PC-9 (cell line): ENCODE data around the gene PPP1R9B. TPM values are rescaled to one million over a fixed set of nuclear protein-coding genes. Genes with fewer than 3 reads are reported as not detected.

Experiments
- BruUV-seq: library from RNA; stranded (reverse); fragments of 400-500 nt; replicated peaks from 2 replicates; lab custom pipeline; 2021; lab: Mats Ljungman, UMichigan
- CTCF ChIA-PET: fragments of 300-600 bp; sonication (Branson Sonifier 250); formaldehyde crosslinking; loops from one replicate; lab custom pipeline; 2022; ENCODE audit warnings: antibody characterized with exemption; lab: Charles Lee
- POLR2A ChIA-PET: fragments of 300-600 bp; sonication (Branson Sonifier 250); formaldehyde crosslinking; loops from one replicate; lab custom pipeline; 2022; ENCODE audit warnings: antibody characterized with exemption; ENCODE audit not compliant: unreplicated experiment; lab: Charles Lee
- DNase-seq, 2 experiments: peaks; one replicate each; pipeline versions ENCODE4 v3.0.0 to v3.0.0-alpha.2; 2015 to 2022; ENCODE audit warnings: mixed read lengths in 1 of 2
- H2AFZ ChIP-seq: fragments of 200-600 bp; sonication (generic); 2 replicates; pipeline ENCODE4 v1.8.1; 2017; ENCODE audit warnings: antibody characterized with exemption
- H3F3A ChIP-seq: fragments of 200-600 bp; sonication (generic); 2 replicates; pipeline ENCODE4 v1.8.1; 2017; ENCODE audit warnings: antibody characterized with exemption, mild to moderate bottlenecking, low read depth; ENCODE audit not compliant: insufficient read depth
- H3K27ac ChIP-seq: fragments of 200-600 bp; sonication (generic); 2 replicates; pipeline ENCODE4 v1.6.1; 2016; ENCODE audit warnings: mixed run types
- H3K27me3 ChIP-seq: fragments of 200-600 bp; sonication (generic); 2 replicates; pipeline ENCODE4 v1.6.1; 2016; ENCODE audit warnings: low read depth, mixed run types; ENCODE audit not compliant: insufficient read depth
- H3K36me3 ChIP-seq: fragments of 200-600 bp; sonication (generic); 2 replicates; pipeline ENCODE4 v1.6.1; 2016; ENCODE audit warnings: low read depth, mixed run types
- H3K4me1 ChIP-seq: fragments of 200-600 bp; sonication (generic); replicated peaks from 2 replicates; pipeline ENCODE4 v1.6.1; 2016; ENCODE audit warnings: mixed run types; ENCODE audit not compliant: insufficient read depth
- H3K4me2 ChIP-seq: fragments of 200-600 bp; sonication (generic); 2 replicates; pipeline ENCODE4 v1.6.1; 2017; ENCODE audit warnings: mixed run types
- H3K4me3 ChIP-seq: fragments of 200-600 bp; sonication (generic); 2 replicates; pipeline ENCODE4 v1.6.1; 2016; ENCODE audit warnings: mixed run types
- H3K79me2 ChIP-seq: fragments of 200-600 bp; sonication (generic); 2 replicates; pipeline ENCODE4 v1.6.1; 2017; ENCODE audit warnings: low read depth, mixed run types
- H3K9me2 ChIP-seq: fragments of 200-600 bp; sonication (generic); 2 replicates; pipeline ENCODE4 v1.8.1; 2017; ENCODE audit warnings: mild to moderate bottlenecking; ENCODE audit not compliant: insufficient read depth
- H3K9me3 ChIP-seq: fragments of 200-600 bp; sonication (generic); 2 replicates; pipeline ENCODE4 v1.8.1; 2016; ENCODE audit warnings: low read depth; ENCODE audit not compliant: insufficient read depth
- H4K20me1 ChIP-seq: fragments of 200-600 bp; sonication (generic); 2 replicates; pipeline ENCODE4 v1.8.1; 2017; ENCODE audit not compliant: insufficient read depth
- EZH2 ChIP-seq: fragments of 200-600 bp; sonication (generic); IDR thresholded peaks from 2 replicates; pipeline ENCODE4 v1.8.0; 2017; ENCODE audit warnings: antibody characterized with exemption, low read depth
- intact Hi-C: fragments of 100-400 bp; cut with micrococcal nuclease; formaldehyde crosslinking; loops from one replicate; pipeline ENCODE4 v1.10.0; 2022; ENCODE audit not compliant: unreplicated experiment
- total RNA-seq: library from RNA; stranded (reverse); gene quantifications from 2 replicates; pipeline ENCODE4 v1.2.3, GENCODE V29; 2021
- TF ChIP-seq, protein P1 (sequence below): fragments of 200-600 bp; sonication (generic); conservative IDR thresholded peaks from 2 replicates; pipeline ENCODE4 v1.6.1; 2017; ENCODE audit warnings: mixed run types, antibody characterized with exemption, mild to moderate bottlenecking, moderate library complexity

Gene PPP1R9B
- total RNA-seq, 1 experiment from 2014 or later, result 35.8 TPM

DNA sequence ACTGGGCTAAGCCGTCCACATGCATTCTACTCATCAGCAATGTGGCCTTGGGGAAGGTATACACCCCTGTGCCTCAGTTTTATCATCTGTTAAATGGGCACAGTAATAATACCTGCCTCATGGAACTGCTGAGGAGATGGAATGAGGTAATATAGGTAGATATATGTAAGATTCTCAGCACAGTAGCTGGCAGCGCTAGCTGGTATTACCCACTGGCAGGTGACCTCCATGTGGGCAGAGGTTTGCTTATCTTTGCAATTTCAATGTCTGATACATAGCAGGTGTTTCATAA, 14.2 kb upstream of the PPP1R9B start:
- no peak overlapping the region for H3K4me2 ChIP-seq
- CTCF ChIA-PET, result no interaction called here
- H3K4me3 ChIP-seq, result no peak overlapping the region
- H4K20me1 ChIP-seq, result no peaks in the 10 kb centered on the region
- POLR2A ChIA-PET, result no interaction called here
- no peak for DNase-seq
- H3K27me3 ChIP-seq, result no peaks in the 10 kb centered on the region
- peaks cover 8% of the 10 kb centered on the region for H3K4me1 ChIP-seq
- H3K9me2 ChIP-seq, result no peaks in the 10 kb centered on the region
- no TSS peak for BruUV-seq
- H3F3A ChIP-seq, result peaks cover 12% of the 10 kb centered on the region; the same call in 1 of the 2 replicates
- no peaks in the 10 kb centered on the region for H3K36me3 ChIP-seq
- TF ChIP-seq EZH2, result no peak
- TF ChIP-seq, protein P1, sequence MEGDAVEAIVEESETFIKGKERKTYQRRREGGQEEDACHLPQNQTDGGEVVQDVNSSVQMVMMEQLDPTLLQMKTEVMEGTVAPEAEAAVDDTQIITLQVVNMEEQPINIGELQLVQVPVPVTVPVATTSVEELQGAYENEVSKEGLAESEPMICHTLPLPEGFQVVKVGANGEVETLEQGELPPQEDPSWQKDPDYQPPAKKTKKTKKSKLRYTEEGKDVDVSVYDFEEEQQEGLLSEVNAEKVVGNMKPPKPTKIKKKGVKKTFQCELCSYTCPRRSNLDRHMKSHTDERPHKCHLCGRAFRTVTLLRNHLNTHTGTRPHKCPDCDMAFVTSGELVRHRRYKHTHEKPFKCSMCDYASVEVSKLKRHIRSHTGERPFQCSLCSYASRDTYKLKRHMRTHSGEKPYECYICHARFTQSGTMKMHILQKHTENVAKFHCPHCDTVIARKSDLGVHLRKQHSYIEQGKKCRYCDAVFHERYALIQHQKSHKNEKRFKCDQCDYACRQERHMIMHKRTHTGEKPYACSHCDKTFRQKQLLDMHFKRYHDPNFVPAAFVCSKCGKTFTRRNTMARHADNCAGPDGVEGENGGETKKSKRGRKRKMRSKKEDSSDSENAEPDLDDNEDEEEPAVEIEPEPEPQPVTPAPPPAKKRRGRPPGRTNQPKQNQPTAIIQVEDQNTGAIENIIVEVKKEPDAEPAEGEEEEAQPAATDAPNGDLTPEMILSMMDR, result no peak
- no peak overlapping the region for H3K27ac ChIP-seq
- no peak overlapping the region for H2AFZ ChIP-seq
- intact Hi-C loops, result no loop called here
- no peaks in the 10 kb centered on the region for H3K79me2 ChIP-seq
- H3K9me3 ChIP-seq, result no peaks in the 10 kb centered on the region

GRCh38 chr17:50163843-50164696, 13.6 kb upstream of the PPP1R9B start:
- no peak overlapping the region for H2AFZ ChIP-seq
- BruUV-seq, result no TSS peak
- no peaks in the 10 kb centered on the region for H3K9me2 ChIP-seq
- DNase-seq, result no peak
- peaks cover 5% of the 10 kb centered on the region for H3K4me1 ChIP-seq
- intact Hi-C loops, result no loop called here
- H3K4me3 ChIP-seq, result no peak overlapping the region
- H3K27ac ChIP-seq, result no peak overlapping the region
- ChIA-PET POLR2A (interaction anchor here (0.7 kb wide), 1 partner anchor 36 kb away, joined by 4 read pairs; no protein-coding TSS in a partner anchor), CTCF (interaction anchor here (0.6 to 0.7 kb wide), 2 partner anchors 35 to 49 kb away, joined by 3 to 9 read pairs; no protein-coding TSS in a partner anchor)
- no peaks in the 10 kb centered on the region for H3K79me2 ChIP-seq
- no peak overlapping the region for H3K4me2 ChIP-seq
- TF ChIP-seq, protein P1, result no peak
- no peak for TF ChIP-seq EZH2
- no peaks in the 10 kb centered on the region for H4K20me1 ChIP-seq
- H3F3A ChIP-seq, result peaks cover 8% of the 10 kb centered on the region; the same call in 1 of the 2 replicates
- H3K27me3 ChIP-seq, result no peaks in the 10 kb centered on the region
- no peaks in the 10 kb centered on the region for H3K9me3 ChIP-seq
- H3K36me3 ChIP-seq, result no peaks in the 10 kb centered on the region

DNA sequence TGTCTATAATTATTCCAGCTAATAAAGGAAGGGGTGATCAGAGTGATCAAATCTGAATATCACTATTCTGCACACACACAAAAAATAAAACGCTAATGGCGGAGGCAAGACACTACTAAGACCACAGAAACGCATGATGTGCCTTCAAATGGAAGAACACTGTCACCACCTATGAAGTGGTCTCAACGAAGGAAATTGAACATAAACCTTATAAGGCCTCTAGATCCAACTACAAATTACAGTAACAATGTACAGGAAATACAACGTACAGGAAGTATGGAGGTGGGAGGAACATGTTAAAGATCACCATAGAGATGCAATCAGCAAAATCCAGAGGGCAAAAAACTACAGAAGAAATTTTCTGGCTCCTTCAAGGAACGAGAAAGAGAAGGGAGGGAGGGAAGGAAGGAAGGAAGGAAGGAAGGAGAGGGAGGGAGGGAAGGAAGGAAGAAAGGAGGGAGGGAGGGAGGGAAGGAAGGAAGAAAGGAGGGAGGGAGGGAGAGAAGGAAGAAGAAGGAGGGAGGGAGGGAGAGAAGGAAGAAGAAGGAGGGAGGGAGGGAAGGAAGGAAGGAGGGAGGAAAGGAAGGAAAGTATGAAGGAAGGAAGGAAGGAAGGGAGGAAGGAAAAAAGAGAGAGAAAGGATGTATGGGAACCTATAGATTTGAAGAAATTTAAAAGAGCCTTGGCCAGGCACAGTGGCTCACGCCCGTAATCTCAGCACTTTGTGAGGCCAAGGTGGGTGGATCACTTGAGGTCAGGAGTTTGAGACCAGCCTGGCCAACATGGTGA, 12.2 kb upstream of the PPP1R9B start:
- Histone ChIP-seq H3K9me2 (no peaks in the 10 kb centered on the region), H3K9me3 (no peaks in the 10 kb centered on the region), H3K36me3 (no peaks in the 10 kb centered on the region), H2AFZ (no peak overlapping the region), H4K20me1 (no peaks in the 10 kb centered on the region), H3K4me3 (no peak overlapping the region), H3K27me3 (no peaks in the 10 kb centered on the region), H3K79me2 (no peaks in the 10 kb centered on the region), H3F3A (peaks cover 8% of the 10 kb centered on the region; the same call in 1 of the 2 replicates), H3K4me1 (peaks cover 5% of the 10 kb centered on the region), H3K27ac (no peak overlapping the region), H3K4me2 (no peak overlapping the region)
- BruUV-seq, result no TSS peak
- TF ChIP-seq, protein P1, result no peak
- no peak for TF ChIP-seq EZH2
- intact Hi-C loops, result no loop called here
- CTCF ChIA-PET, result no interaction called here
- POLR2A ChIA-PET, result interaction anchor here (0.7 kb wide), 1 partner anchor 18 kb away, joined by 6 read pairs; no protein-coding TSS in a partner anchor
- DNase-seq, result no peak
